SU-DHL-6 (cell line): ENCODE measurements around the gene RAB11A.

Source experiments
- H2AFZ ChIP-seq: fragments of 200-600 bp; sonication (generic); 2 replicates; pipeline ENCODE4 v1.6.1; 2014; ENCODE audit warnings: low read depth, mild to moderate bottlenecking, moderate library complexity, mixed read lengths, antibody characterized with exemption, low read length; ENCODE audit not compliant: severe bottlenecking
- H3F3A ChIP-seq: fragments of 200-600 bp; shearing (Covaris generic); 2 replicates; pipeline ENCODE4 v1.6.0; 2016; ENCODE audit warnings: antibody characterized with exemption, mild to moderate bottlenecking; ENCODE audit not compliant: insufficient read depth
- H3K27ac ChIP-seq: fragments of 200-600 bp; sonication (generic); 2 replicates; pipeline ENCODE4 v1.5.1; 2016; ENCODE audit warnings: low read depth, mild to moderate bottlenecking, low read length, moderate library complexity, mixed read lengths
- H3K27me3 ChIP-seq: fragments of 200-600 bp; sonication (generic), shearing (Covaris generic); 2 replicates; pipeline ENCODE4 v1.6.0; 2014; ENCODE audit warnings: mild to moderate bottlenecking, low read length
- H3K36me3 ChIP-seq: fragments of 200-600 bp; sonication (generic); 2 replicates; pipeline ENCODE4 v1.6.1; 2014; ENCODE audit warnings: mild to moderate bottlenecking, low read length, mixed read lengths
- H3K4me2 ChIP-seq: fragments of 300-600, 200-600 bp; shearing (Covaris generic), sonication (generic); 2 replicates; pipeline ENCODE4 v1.6.0; 2014; ENCODE audit warnings: low read length, low read depth, mild to moderate bottlenecking; ENCODE audit not compliant: poor library complexity, severe bottlenecking
- H3K4me3 ChIP-seq: fragments of 200-600 bp; sonication (generic); 2 replicates; pipeline ENCODE4 v1.5.1; 2014; ENCODE audit warnings: antibody characterized with exemption, low read length, mild to moderate bottlenecking, mixed read lengths; ENCODE audit not compliant: insufficient read depth, poor library complexity, severe bottlenecking
- H3K79me2 ChIP-seq: fragments of 200-600 bp; sonication (generic); 2 replicates; pipeline ENCODE4 v1.6.1; 2014; ENCODE audit warnings: mild to moderate bottlenecking, low read length, moderate library complexity; ENCODE audit not compliant: insufficient read depth
- H3K9ac ChIP-seq: fragments of 200-600 bp; sonication (generic); 2 replicates; pipeline ENCODE4 v1.7.0; 2014; ENCODE audit warnings: mild to moderate bottlenecking, low read length
- H3K9me2 ChIP-seq: fragments of 200-600 bp; sonication (generic); replicated peaks from 2 replicates; pipeline ENCODE4 v1.6.1; 2014; ENCODE audit warnings: low read length; ENCODE audit not compliant: insufficient read depth
- H3K9me3 ChIP-seq: fragments of 200-600 bp; sonication (generic); 2 replicates; pipeline ENCODE4 v1.6.1; 2014; ENCODE audit warnings: low read length, mixed read lengths; ENCODE audit not compliant: insufficient read depth
- H4K20me1 ChIP-seq: fragments of 200-600 bp; sonication (generic); 2 replicates; pipeline ENCODE4 v1.6.1; 2014; ENCODE audit warnings: low read depth, mild to moderate bottlenecking, antibody characterized with exemption, low read length, moderate library complexity, mixed read lengths
- CTCF ChIP-seq: fragments of 200-600 bp; sonication (generic); IDR thresholded peaks from one replicate; pipeline ENCODE4 v1.5.1; 2017; ENCODE audit warnings: antibody characterized with exemption, mild to moderate bottlenecking, low read length, moderate library complexity; ENCODE audit not compliant: insufficient read depth, poor library complexity, severe bottlenecking
- EZH2phosphoT487 ChIP-seq: fragments of 200-600 bp; sonication (generic), shearing (Covaris generic); conservative IDR thresholded peaks from 2 replicates; pipeline ENCODE4 v1.6.1; 2018; ENCODE audit warnings: mild to moderate bottlenecking, antibody characterized with exemption, low read length, moderate library complexity, mixed read lengths

The RAB11A gene

GRCh38 chr15:65922621-65923020, 53.3 kb downstream of the RAB11A start:
- no peaks in the 10 kb centered on the region for H3F3A ChIP-seq

GRCh38 chr15:65923264-65923663, 54.0 kb downstream of the RAB11A start:
- Histone ChIP-seq H3K9me2 (no peaks in the 10 kb centered on the region), H3K9me3 (no peaks in the 10 kb centered on the region), H2AFZ (no peak overlapping the region), H3K4me2 (no peak overlapping the region), H3F3A (no peaks in the 10 kb centered on the region), H3K36me3 (no peaks in the 10 kb centered on the region), H3K9ac (no peak overlapping the region), H3K27ac (no peak overlapping the region), H3K79me2 (no peaks in the 10 kb centered on the region), H3K4me3 (no peak overlapping the region), H4K20me1 (no peaks in the 10 kb centered on the region), H3K27me3 (no peaks in the 10 kb centered on the region)
- TF ChIP-seq CTCF: no peak
- TF ChIP-seq EZH2phosphoT487: no peak

More at GRCh38 chr15:65922621-65923020, 53.3 kb downstream of the RAB11A start:
- H3K4me2 ChIP-seq: no peak overlapping the region
- no peaks in the 10 kb centered on the region for H3K36me3 ChIP-seq
- no peak overlapping the region for H3K4me3 ChIP-seq
- no peaks in the 10 kb centered on the region for H3K79me2 ChIP-seq
- H3K9me3 ChIP-seq: no peaks in the 10 kb centered on the region
- no peaks in the 10 kb centered on the region for H4K20me1 ChIP-seq
- no peak overlapping the region for H3K27ac ChIP-seq
- TF ChIP-seq CTCF (no peak), EZH2phosphoT487 (no peak)
- H3K9ac ChIP-seq: no peak overlapping the region
- no peak overlapping the region for H2AFZ ChIP-seq
- no peaks in the 10 kb centered on the region for H3K9me2 ChIP-seq
- H3K27me3 ChIP-seq: no peaks in the 10 kb centered on the region

GRCh38 chr15:65924004-65924403, 54.7 kb downstream of the RAB11A start:
- no peaks in the 10 kb centered on the region for H3K27me3 ChIP-seq

More at GRCh38 chr15:65924004-65924403, 54.7 kb downstream of the RAB11A start:
- Histone ChIP-seq H3K4me2 (no peak overlapping the region), H3K79me2 (no peaks in the 10 kb centered on the region), H3K36me3 (no peaks in the 10 kb centered on the region), H3K27ac (no peak overlapping the region), H2AFZ (no peak overlapping the region), H3K9ac (no peak overlapping the region), H3K4me3 (no peak overlapping the region), H3K9me2 (no peaks in the 10 kb centered on the region), H3K9me3 (no peaks in the 10 kb centered on the region), H4K20me1 (no peaks in the 10 kb centered on the region), H3F3A (no peaks in the 10 kb centered on the region)
- TF ChIP-seq CTCF: no peak
- TF ChIP-seq EZH2phosphoT487: no peak
